Cardiac fibroblast (primary cell): Measurements from ENCODE around the gene VPS26C.
"Not testable (repeated sequence)": the region's sequence is repeated elsewhere in the genome, so short reads cannot be mapped to it uniquely, and the experiment has no call there.

Experiments
- DNase-seq, 2 donors: peaks; one replicate each; pipeline versions ENCODE4 v3.0.0 to v3.0.0-alpha.2; 2010; ENCODE audit warnings: low read depth in 2 of 2
- H3K4me3 ChIP-seq, 2 donors: replicated peaks in 1 of 2; 1 replicate in 1 of 2; 2 replicates in 1 of 2; pipeline ENCODE4 v1.5.1; 2011; ENCODE audit warnings: low read depth in 2 of 2, low read length in 2 of 2, mild to moderate bottlenecking in 2 of 2, moderate library complexity in 1 of 2
- TF ChIP-seq, protein P1 (sequence below): IDR thresholded peaks from one replicate; pipeline ENCODE4 v1.5.1; 2011; ENCODE audit warnings: low read depth, mild to moderate bottlenecking, low read length, inconsistent platforms

Gene VPS26C

DNA sequence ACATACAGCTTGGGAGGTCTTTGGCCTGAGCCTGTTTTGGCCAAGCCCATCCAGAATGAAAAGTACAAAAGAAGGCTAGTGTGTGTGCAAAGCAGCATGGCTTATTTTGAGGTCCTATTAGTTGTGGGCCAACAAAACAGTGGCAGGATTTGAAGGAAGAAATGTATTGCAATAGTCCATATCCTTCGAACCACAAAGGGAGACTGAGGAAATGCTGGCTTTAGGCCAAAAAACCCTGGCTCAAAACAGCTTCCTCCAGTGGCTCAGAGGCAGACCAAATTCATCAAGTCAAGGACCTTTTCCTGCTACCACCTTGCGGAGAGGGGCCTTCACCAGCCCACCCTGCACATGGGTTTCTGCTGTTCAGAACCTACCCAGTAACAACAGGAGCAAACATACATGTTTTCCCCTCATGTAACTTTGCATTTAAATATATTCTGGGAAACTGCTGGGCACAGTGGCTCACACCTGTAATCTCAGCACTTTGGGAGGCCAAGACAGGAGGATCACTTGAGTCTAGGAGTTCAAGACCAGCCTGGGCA, 43.3 kb downstream of the VPS26C start:
- TF ChIP-seq, protein P1, sequence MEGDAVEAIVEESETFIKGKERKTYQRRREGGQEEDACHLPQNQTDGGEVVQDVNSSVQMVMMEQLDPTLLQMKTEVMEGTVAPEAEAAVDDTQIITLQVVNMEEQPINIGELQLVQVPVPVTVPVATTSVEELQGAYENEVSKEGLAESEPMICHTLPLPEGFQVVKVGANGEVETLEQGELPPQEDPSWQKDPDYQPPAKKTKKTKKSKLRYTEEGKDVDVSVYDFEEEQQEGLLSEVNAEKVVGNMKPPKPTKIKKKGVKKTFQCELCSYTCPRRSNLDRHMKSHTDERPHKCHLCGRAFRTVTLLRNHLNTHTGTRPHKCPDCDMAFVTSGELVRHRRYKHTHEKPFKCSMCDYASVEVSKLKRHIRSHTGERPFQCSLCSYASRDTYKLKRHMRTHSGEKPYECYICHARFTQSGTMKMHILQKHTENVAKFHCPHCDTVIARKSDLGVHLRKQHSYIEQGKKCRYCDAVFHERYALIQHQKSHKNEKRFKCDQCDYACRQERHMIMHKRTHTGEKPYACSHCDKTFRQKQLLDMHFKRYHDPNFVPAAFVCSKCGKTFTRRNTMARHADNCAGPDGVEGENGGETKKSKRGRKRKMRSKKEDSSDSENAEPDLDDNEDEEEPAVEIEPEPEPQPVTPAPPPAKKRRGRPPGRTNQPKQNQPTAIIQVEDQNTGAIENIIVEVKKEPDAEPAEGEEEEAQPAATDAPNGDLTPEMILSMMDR: no peak
- no peak for DNase-seq
- no peak overlapping the region for H3K4me3 ChIP-seq

DNA sequence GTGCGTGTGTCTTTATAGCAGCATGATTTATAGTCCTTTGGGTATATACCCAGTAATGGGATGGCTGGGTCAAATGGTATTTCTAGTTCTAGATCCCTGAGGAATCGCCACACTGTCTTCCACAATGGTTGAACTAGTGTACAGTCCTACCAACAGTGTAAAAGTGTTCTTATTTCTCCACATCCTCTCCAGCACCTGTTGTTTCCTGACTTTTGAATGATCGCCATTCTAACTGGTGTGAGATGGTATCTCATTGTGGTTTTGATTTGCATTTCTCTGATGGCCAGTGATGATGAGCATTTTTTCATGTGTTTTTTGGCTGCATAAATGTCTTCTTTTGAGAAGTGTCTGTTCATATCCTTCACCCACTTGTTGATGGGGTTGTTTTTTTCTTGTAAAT, 44.9 kb downstream of the VPS26C start:
- not testable (repeated sequence) for H3K4me3 ChIP-seq, DNase-seq

DNA sequence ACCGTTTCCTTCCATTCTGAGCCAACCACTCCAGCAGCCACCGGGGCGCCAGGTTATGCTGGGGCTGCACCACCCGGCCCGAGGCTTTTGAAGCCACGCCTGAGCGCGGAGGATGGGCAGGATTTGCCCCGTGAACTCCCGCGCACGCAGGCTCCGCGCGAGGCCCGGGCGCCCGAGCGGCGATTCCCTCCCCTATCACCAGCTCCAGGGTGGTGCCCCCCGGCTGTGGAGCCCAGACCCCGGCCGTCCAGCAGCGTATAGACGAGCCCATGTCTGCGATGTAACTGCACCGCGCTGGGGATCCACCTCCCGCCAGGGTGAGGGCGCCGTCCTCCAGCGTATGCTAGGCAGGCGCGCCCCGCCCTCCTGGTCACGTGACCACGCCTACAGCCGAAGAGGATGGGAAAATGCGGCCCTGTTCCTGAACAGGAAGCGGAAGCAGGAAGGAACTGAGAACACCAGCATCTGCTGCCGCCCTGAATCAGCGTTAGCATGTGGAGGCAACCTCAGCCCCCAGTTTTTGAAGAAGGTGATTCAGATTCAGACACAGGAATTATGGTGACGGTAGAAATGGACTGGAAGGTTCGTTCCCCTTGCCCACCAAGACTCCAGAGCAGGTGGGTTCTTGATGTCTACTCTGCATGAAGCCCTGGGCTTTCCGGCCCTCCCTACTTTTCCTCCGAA, 46.0 kb downstream of the VPS26C start:
- peak overlapping the region; percentile 63 to 67 for H3K4me3 ChIP-seq
- DNase-seq: peak; percentile 92 to 94
- TF ChIP-seq, protein P1: peak; percentile 36

DNA sequence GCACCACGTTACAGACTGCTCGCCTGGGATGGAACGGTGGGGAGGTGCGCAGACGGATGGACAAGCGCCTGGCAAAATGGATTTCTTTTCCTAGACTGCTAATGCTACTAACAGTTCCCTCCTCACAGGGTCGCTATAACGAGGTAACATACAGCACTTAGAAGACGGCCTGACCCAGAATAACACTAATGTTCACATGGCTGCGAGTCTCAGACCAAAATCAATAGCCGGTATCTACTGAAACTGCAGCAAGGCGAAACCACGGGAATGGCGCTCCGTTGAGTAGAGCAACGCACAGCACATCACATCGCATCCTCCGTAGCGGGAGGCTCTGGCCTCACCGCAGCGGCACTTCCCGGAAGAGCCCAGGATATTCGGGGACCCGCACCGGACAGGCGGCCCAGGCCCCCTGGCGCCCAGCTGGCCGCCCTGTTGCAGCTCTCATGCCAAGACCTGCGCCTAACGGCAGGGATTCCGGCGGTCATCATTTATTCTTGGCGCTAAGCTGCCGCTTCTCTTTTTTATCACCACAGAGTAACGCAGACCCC, 46.6 kb downstream of the VPS26C start:
- peak overlapping the region; percentile 63 to 67 for H3K4me3 ChIP-seq
- peak; percentile 55 to 59 for DNase-seq
- TF ChIP-seq, protein P1: peak; percentile 15

DNA sequence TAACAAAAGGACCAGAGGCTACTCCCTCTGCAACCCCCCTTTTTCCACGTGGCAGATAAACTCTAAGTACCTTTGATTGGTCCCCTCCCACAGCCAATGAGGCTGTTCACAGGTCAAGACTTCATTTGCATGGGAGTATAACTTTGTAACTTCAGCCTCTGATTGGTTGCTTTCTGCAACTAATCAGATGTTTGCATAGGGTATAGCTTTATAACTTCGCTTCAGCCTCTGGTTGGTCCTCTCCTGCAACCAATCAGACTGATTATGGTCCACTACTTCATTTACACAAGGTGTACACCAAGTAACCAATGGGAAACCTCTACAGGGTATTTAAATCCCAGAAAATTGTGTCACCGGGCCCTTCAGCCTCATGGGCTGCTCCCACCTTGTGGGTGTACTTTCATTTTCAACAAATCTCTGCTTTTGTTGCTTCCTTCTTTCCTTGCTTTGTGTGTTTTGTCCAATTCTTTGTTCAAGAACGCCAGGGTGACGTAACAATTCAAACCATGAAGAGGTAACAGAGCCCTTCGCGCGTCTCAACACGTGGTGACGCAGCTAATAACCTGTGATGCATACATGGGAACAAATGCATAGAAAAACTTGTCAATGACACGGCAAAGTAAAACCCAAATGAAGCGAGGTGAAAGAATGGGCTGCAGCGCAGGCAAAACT, 47.2 kb downstream of the VPS26C start:
- H3K4me3 ChIP-seq: peak overlapping the region; percentile 63 to 67
- TF ChIP-seq, protein P1: no peak
- no peak for DNase-seq

DNA sequence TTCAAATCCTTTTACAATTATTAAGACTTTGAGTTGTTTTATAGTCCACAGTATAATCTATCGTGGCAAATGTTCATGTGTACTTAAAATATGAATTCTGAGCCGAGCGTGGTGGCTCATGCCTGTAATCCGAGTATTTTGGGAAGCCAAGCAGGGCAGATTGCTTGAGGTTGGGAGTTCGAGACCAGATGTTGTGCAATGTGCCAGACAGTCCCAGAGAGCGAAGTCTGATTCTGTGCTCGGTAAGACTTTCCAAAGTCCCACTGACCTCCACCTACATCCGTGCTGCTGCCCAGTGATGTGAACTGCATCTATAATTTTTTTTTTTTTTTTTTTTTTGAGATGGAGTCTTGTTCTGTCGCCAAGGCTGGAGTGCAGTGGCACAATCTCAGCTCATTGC, 52.2 kb downstream of the VPS26C start:
- H3K4me3 ChIP-seq: no peak overlapping the region
- DNase-seq: no peak

More for the DNA sequence above, 52.2 kb downstream of the VPS26C start:
- TF ChIP-seq, protein P1: no peak
